ENCODE results near the gene MTHFSD.

The MTHFSD gene

DNA sequence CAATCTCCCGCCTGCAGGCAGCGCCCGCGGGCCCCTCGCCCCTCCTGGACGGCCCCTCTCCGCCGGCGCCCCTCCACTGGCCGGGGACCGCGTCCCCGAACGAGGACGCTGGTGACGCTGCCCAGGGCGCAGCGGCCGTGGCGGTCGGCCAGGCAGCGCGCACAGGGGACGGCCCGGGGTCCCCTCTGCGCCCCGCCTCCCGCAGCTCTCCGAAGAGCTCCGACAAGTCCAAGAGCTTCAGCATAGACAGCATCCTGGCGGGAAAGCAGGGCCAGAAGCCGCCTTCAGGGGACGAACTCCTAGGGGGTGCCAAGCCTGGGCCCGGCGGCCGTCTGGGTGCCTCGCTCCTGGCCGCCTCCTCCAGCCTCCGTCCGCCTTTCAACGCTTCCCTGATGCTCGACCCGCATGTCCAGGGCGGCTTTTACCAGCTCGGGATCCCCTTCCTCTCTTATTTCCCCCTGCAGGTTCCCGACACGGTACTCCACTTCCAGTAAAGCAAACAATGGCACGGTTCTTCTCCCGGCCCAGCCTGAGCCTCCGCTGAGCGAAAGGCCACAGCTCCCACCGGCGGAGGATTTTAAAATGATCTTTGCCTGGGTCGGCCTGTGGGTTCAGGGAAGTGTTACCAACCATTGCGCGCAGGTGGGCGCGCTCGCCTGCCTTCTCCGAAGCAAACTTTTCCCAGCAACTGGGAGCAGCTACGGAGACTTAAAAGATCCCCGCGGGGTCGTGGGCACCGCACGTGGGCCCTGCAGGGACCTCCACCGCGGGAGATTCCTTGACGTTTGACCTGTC is 24.4 kb upstream of the MTHFSD start:
- Histone ChIP-seq H3K27ac (no peak overlapping the region), H3K36me3 (no peaks in the 10 kb centered on the region), H3K9me3 (ENCODE audit: severe bottlenecking) (no peaks in the 10 kb centered on the region), H3K4me3 (ENCODE audit: low read depth, low read length) (no peak overlapping the region), H3K27me3 (ENCODE audit: insufficient read depth, low read depth, severe bottlenecking) (no peaks in the 10 kb centered on the region)
- no peak for DNase-seq
- TF ChIP-seq CTCF (IDR thresholded peaks at IDR 0.05; ENCODE audit: low read depth, low read length) = no peak

DNA sequence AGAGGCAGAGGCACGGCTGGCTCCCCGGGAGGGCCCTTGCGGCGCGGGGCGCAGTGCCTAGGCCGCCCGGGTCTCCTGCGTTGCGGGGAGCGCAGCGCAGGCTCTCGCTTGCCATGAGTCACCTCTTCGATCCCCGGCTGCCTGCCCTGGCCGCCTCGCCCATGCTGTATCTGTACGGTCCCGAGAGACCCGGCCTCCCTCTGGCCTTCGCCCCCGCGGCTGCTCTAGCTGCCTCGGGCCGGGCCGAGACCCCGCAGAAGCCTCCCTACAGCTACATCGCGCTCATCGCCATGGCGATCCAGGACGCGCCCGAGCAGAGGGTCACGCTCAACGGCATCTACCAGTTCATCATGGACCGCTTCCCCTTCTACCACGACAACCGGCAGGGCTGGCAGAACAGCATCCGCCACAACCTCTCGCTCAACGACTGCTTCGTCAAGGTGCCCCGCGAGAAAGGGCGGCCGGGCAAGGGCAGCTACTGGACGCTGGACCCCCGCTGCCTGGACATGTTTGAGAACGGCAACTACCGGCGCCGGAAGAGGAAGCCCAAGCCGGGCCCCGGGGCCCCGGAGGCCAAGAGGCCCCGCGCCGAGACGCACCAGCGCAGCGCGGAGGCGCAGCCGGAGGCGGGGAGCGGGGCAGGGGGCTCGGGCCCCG is 23.7 kb upstream of the MTHFSD start:
- H3K27me3 ChIP-seq (ENCODE audit: insufficient read depth, low read depth, severe bottlenecking) = no peaks in the 10 kb centered on the region
- no peak for TF ChIP-seq CTCF (IDR thresholded peaks at IDR 0.05; ENCODE audit: low read depth, low read length)
- no peak overlapping the region for H3K4me3 ChIP-seq (ENCODE audit: low read depth, low read length)
- no peak overlapping the region for H3K27ac ChIP-seq
- no peaks in the 10 kb centered on the region for H3K9me3 ChIP-seq (ENCODE audit: severe bottlenecking)
- no peak for DNase-seq
- H3K36me3 ChIP-seq = no peaks in the 10 kb centered on the region

DNA sequence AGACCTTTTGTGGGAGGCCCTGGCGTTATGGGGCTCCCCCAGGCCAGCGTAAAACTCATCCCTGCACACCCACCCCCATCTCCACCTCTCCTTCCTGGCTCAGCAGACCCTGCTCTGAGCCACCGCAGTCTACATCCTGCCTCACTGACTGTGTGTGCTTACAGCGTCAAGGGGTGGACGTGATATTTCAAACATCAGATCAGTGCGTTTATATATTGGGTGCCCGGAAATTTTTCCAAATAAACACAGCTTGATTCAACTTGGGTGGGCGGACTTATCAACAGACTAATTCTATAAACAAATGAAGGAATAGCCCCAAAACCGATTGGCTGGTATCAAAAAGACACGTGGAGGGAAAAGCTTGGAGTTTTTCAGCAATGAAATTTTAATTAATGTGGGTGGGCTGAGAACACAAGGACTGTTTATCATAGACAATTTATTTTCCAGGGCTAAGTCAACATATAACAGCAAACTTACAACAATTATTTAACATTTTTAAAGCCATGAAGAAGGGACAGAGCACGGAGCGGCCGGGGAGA is 23.1 kb upstream of the MTHFSD start, which contains the start of gene FOXL1:
Gene FOXL1 (plus strand): TSS at position 489 of the 539 bp plus-strand sequence. CDS start 175 bp downstream, outside the sequence.
- H3K9me3 ChIP-seq (ENCODE audit: severe bottlenecking) = no peaks in the 10 kb centered on the region
- TF ChIP-seq CTCF (IDR thresholded peaks at IDR 0.05; ENCODE audit: low read depth, low read length) = no peak
- H3K4me3 ChIP-seq (ENCODE audit: low read depth, low read length) = no peak within 1 kb of the TSS
- H3K27me3 ChIP-seq (ENCODE audit: insufficient read depth, low read depth, severe bottlenecking) = no peaks in the 10 kb centered on the region
- no peak within 1 kb of the TSS for H3K27ac ChIP-seq
- no peak for DNase-seq
- H3K36me3 ChIP-seq = no peaks in the 10 kb centered on the region

GRCh38 chr16:86577314-86577971 is 22.4 kb upstream of the MTHFSD start:
- Histone ChIP-seq H3K27ac (no peak overlapping the region), H3K4me3 (ENCODE audit: low read depth, low read length) (no peak overlapping the region), H3K36me3 (no peaks in the 10 kb centered on the region), H3K9me3 (ENCODE audit: severe bottlenecking) (no peaks in the 10 kb centered on the region), H3K27me3 (ENCODE audit: insufficient read depth, low read depth, severe bottlenecking) (no peaks in the 10 kb centered on the region)
- TF ChIP-seq CTCF (IDR thresholded peaks at IDR 0.05; ENCODE audit: low read depth, low read length) = no peak
- DNase-seq = no peak

- H3K4me3 ChIP-seq (ENCODE audit: low read depth, low read length) = no peak overlapping the region
- DNase-seq = no peak
- no peak overlapping the region for H3K27ac ChIP-seq
- no peaks in the 10 kb centered on the region for H3K36me3 ChIP-seq
- TF ChIP-seq CTCF (IDR thresholded peaks at IDR 0.05; ENCODE audit: low read depth, low read length) = no peak
- no peaks in the 10 kb centered on the region for H3K9me3 ChIP-seq (ENCODE audit: severe bottlenecking)
- no peaks in the 10 kb centered on the region for H3K27me3 ChIP-seq (ENCODE audit: insufficient read depth, low read depth, severe bottlenecking)
Measured at GRCh38 chr16:86576591-86577313, 21.7 kb upstream of the MTHFSD start.

Data from WERI-Rb-1 (cell line).